ENCODE data around the gene CBLB.

The CBLB gene

DNA sequence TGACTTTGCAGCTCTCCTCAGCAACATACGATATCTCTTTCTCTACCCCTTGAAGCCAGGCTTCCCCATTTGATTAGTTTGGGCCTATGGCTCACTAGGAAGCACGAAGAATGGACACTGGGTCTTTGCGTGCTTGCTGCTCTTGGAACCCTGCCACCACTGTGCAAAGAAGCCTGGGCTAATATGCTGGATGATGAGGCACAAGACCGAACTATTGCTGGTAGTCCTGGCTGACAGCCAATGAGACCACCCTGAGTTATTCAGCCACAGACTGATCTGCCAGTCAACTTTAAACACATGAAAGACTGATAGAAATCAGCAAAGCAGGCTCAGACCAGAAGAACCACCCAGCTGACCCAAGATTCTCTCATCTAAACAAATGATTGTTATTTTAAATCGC is 250.3 kb downstream of the CBLB start:
- H3K4me3 ChIP-seq (ENCODE audit: low read length in 2 of 2), result no peak overlapping the region
- H3K14ac ChIP-seq (ENCODE audit: low read length), result no peak overlapping the region
- no peaks in the 10 kb centered on the region for H3K9me3 ChIP-seq (replicated peaks in 1 of 2; ENCODE audit: control insufficient read depth in 2 of 2, insufficient read depth in 1 of 2, low read depth in 1 of 2, low read length in 2 of 2)
- H2AFZ ChIP-seq (ENCODE audit: low read length), result no peak overlapping the region
- no peak overlapping the region for H4K8ac ChIP-seq (ENCODE audit: low read depth, low read length)
- H3K27ac ChIP-seq (replicated peaks; ENCODE audit: low read length), result no peak overlapping the region
- H2AK5ac ChIP-seq (ENCODE audit: low read depth, low read length), result no peak overlapping the region
- H3K4ac ChIP-seq (ENCODE audit: low read length), result no peak overlapping the region
- H3K23ac ChIP-seq (ENCODE audit: low read depth, low read length, poor library complexity), result no peak overlapping the region
- H2BK12ac ChIP-seq (ENCODE audit: low read length), result no peak overlapping the region
- no peak overlapping the region for H2BK5ac ChIP-seq (ENCODE audit: low read length)
- H4K91ac ChIP-seq (ENCODE audit: low read depth, low read length, poor library complexity), result no peak overlapping the region
- no CpG with 5 or more reads among the region's 5 CpGs for WGBS, 2 donors (ENCODE audit: extremely low coverage in 2 of 2, insufficient read length in 2 of 2, insufficient replicate concordance in 1 of 2)
- no peak overlapping the region for H2BK15ac ChIP-seq (ENCODE audit: low read length)
- no peaks in the 10 kb centered on the region for H3K79me1 ChIP-seq (ENCODE audit: low read depth, low read length)
- peaks cover 0 to 2% (median 0%) of the 10 kb centered on the region in 3 experiments for H3K27me3 ChIP-seq (ENCODE audit: control insufficient read depth in 3 of 3, insufficient read depth in 3 of 3, low read depth in 1 of 3, low read length in 3 of 3)
- H2BK120ac ChIP-seq (ENCODE audit: low read depth, low read length), result no peak overlapping the region
- no peak overlapping the region for H3K9ac ChIP-seq (ENCODE audit: low read depth, low read length, poor library complexity)
- H3K18ac ChIP-seq (ENCODE audit: low read length), result no peak overlapping the region
- no peak for DNase-seq (ENCODE audit: low spot score)
- no peaks in the 10 kb centered on the region for H3K36me3 ChIP-seq (replicated peaks in 1 of 2; ENCODE audit: control insufficient read depth in 2 of 2, insufficient read depth in 2 of 2, low read length in 2 of 2)
- no peaks in the 10 kb centered on the region for H3K4me1 ChIP-seq (ENCODE audit: control insufficient read depth in 2 of 2, insufficient read depth in 1 of 2, low read depth in 1 of 2, low read length in 2 of 2)
- no peak overlapping the region for H3K4me2 ChIP-seq (ENCODE audit: insufficient read depth, low read length, poor library complexity, severe bottlenecking)

DNA sequence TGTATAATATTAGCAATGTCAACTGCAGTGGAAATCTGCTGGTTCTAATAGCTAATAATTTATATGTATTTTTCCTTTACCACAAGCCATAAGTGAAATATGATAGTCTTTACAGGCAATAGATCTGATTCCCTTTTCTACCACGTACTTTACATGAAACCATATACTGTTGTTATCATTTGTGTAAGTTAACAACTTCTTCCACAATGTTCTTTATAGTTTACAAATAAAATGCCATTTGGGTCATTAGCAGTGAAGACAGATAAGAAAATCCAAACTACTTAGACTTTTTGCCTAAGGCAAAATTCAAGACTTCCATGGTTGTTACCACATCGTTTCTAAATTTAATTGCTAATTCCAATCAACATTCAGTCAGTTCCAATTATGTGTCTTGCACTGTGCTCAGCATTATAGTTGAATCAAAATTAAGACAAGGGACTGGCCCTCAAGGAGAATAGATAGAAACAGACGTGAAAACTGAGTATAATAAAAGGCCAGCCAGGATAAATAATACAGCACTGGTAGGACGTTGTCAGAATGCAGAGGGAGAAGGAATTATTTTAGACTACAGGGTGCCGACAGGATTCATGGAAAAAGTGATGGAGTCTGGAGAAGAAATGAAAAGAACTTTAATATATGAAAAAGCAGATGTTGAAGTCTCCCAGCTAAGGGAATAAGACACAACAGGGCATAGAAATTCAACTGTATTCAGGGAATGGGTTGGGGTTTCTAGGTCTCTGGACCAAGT is 252.3 kb downstream of the CBLB start:
- no CpG with 5 or more reads among the region's 5 CpGs for WGBS, 2 donors (ENCODE audit: extremely low coverage in 2 of 2, insufficient read length in 2 of 2, insufficient replicate concordance in 1 of 2)
- no peak overlapping the region for H3K14ac ChIP-seq (ENCODE audit: low read length)
- no peak overlapping the region for H2BK5ac ChIP-seq (ENCODE audit: low read length)
- no peak overlapping the region for H3K4me2 ChIP-seq (ENCODE audit: insufficient read depth, low read length, poor library complexity, severe bottlenecking)
- H2BK12ac ChIP-seq (ENCODE audit: low read length), result no peak overlapping the region
- no peak overlapping the region for H3K27ac ChIP-seq (replicated peaks; ENCODE audit: low read length)
- no peak overlapping the region for H3K4ac ChIP-seq (ENCODE audit: low read length)
- no peak overlapping the region for H3K23ac ChIP-seq (ENCODE audit: low read depth, low read length, poor library complexity)
- no peak overlapping the region for H3K4me3 ChIP-seq (ENCODE audit: low read length in 2 of 2)
- no peak overlapping the region for H4K91ac ChIP-seq (ENCODE audit: low read depth, low read length, poor library complexity)
- no peak overlapping the region for H4K8ac ChIP-seq (ENCODE audit: low read depth, low read length)
- no peak overlapping the region for H2BK15ac ChIP-seq (ENCODE audit: low read length)
- H3K9ac ChIP-seq (ENCODE audit: low read depth, low read length, poor library complexity), result no peak overlapping the region
- H3K27me3 ChIP-seq (ENCODE audit: control insufficient read depth in 3 of 3, insufficient read depth in 3 of 3, low read depth in 1 of 3, low read length in 3 of 3), result peaks cover 0 to 2% (median 0%) of the 10 kb centered on the region in 3 experiments
- H3K36me3 ChIP-seq (replicated peaks in 1 of 2; ENCODE audit: control insufficient read depth in 2 of 2, insufficient read depth in 2 of 2, low read length in 2 of 2), result no peaks in the 10 kb centered on the region
- H2AK5ac ChIP-seq (ENCODE audit: low read depth, low read length), result no peak overlapping the region
- H3K79me1 ChIP-seq (ENCODE audit: low read depth, low read length), result no peaks in the 10 kb centered on the region
- H3K18ac ChIP-seq (ENCODE audit: low read length), result no peak overlapping the region
- no peaks in the 10 kb centered on the region for H3K9me3 ChIP-seq (replicated peaks in 1 of 2; ENCODE audit: control insufficient read depth in 2 of 2, insufficient read depth in 1 of 2, low read depth in 1 of 2, low read length in 2 of 2)
- no peak overlapping the region for H2BK120ac ChIP-seq (ENCODE audit: low read depth, low read length)
- no peak overlapping the region for H2AFZ ChIP-seq (ENCODE audit: low read length)
- DNase-seq (ENCODE audit: low spot score), result no peak
- peaks cover 2 to 8% of the 10 kb centered on the region in 2 donors for H3K4me1 ChIP-seq (ENCODE audit: control insufficient read depth in 2 of 2, insufficient read depth in 1 of 2, low read depth in 1 of 2, low read length in 2 of 2)

DNA sequence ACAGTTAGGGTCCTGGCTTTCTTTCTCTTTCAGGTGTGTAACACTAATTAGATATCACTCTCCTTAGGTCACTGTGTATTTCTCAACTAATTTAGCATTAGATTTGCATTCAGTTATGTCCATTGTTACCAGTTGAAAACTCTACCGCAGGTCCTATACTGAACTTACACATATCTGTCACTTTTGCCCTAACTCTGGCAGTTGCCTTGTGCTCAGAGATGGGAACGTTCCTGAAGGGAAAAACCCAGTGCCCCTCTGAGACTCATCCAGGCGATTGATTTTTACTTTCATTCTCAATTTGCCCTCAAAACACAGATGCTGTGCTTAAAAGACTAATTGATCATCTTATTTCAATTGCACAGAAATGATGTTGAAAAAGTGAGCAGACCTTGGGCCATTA is 253.0 kb downstream of the CBLB start:
- DNase-seq (ENCODE audit: low spot score), result no peak
- Histone ChIP-seq H2BK120ac (ENCODE audit: low read depth, low read length) (no peak overlapping the region), H3K9me3 (replicated peaks in 1 of 2; ENCODE audit: control insufficient read depth in 2 of 2, insufficient read depth in 1 of 2, low read depth in 1 of 2, low read length in 2 of 2) (no peaks in the 10 kb centered on the region), H3K36me3 (replicated peaks in 1 of 2; ENCODE audit: control insufficient read depth in 2 of 2, insufficient read depth in 2 of 2, low read length in 2 of 2) (no peaks in the 10 kb centered on the region), H3K4me3 (ENCODE audit: low read length in 2 of 2) (no peak overlapping the region), H3K4me1 (ENCODE audit: control insufficient read depth in 2 of 2, insufficient read depth in 1 of 2, low read depth in 1 of 2, low read length in 2 of 2) (peaks cover 2 to 8% of the 10 kb centered on the region in 2 donors), H3K9ac (ENCODE audit: low read depth, low read length, poor library complexity) (no peak overlapping the region), H4K91ac (ENCODE audit: low read depth, low read length, poor library complexity) (no peak overlapping the region), H3K23ac (ENCODE audit: low read depth, low read length, poor library complexity) (no peak overlapping the region), H3K27ac (replicated peaks; ENCODE audit: low read length) (no peak overlapping the region), H3K4ac (ENCODE audit: low read length) (no peak overlapping the region), H3K18ac (ENCODE audit: low read length) (no peak overlapping the region), H3K4me2 (ENCODE audit: insufficient read depth, low read length, poor library complexity, severe bottlenecking) (no peak overlapping the region), H2AFZ (ENCODE audit: low read length) (no peak overlapping the region), H3K27me3 (ENCODE audit: control insufficient read depth in 3 of 3, insufficient read depth in 3 of 3, low read depth in 1 of 3, low read length in 3 of 3) (no peaks in the 10 kb centered on the region), H3K79me1 (ENCODE audit: low read depth, low read length) (no peaks in the 10 kb centered on the region), H3K14ac (ENCODE audit: low read length) (no peak overlapping the region), H2BK15ac (ENCODE audit: low read length) (no peak overlapping the region), H4K8ac (ENCODE audit: low read depth, low read length) (no peak overlapping the region), H2AK5ac (ENCODE audit: low read depth, low read length) (no peak overlapping the region), H2BK5ac (ENCODE audit: low read length) (no peak overlapping the region), H2BK12ac (ENCODE audit: low read length) (no peak overlapping the region)
- WGBS, 2 donors (ENCODE audit: extremely low coverage in 2 of 2, insufficient read length in 2 of 2, insufficient replicate concordance in 1 of 2), result no CpG with 5 or more reads among the region's 3 CpGs

DNA sequence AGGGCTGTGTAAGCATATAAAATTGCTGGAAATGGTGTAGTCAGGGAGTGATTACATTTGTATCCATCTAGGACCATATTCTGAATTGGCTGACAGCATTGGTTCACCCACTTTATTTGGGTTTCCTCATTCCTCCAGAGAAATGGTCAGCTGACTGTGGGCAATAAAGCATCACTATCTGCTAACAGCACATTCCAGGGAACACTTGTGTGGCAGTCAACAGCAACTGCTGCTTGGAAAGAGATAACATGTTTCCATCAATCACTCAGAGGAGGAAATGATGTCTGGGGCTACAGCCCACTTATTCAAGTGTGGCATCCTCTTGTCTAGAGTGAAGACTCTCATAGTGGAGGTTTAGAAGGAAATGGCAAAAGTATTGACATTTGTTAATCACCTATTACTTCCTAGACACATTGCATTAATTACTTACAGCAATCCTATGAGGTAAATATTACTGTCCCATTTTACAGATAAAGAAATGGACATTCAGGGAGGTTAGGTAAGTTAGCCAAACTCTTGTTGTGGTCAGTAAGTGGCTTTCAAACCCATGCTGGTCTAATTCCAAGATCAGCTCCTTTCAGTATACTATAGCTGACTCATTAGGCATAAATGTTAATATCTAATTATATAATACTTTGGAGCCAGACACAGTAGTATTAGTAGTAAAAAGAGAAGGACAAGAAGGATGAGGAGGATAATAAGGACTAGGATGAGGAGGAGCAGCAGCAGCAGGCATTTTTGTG is 254.4 kb downstream of the CBLB start:
- H3K9me3 ChIP-seq (replicated peaks in 1 of 2; ENCODE audit: control insufficient read depth in 2 of 2, insufficient read depth in 1 of 2, low read depth in 1 of 2, low read length in 2 of 2), result no peaks in the 10 kb centered on the region
- H4K8ac ChIP-seq (ENCODE audit: low read depth, low read length), result no peak overlapping the region
- no peak overlapping the region for H3K4me2 ChIP-seq (ENCODE audit: insufficient read depth, low read length, poor library complexity, severe bottlenecking)
- H3K18ac ChIP-seq (ENCODE audit: low read length), result no peak overlapping the region
- no peak for DNase-seq (ENCODE audit: low spot score)
- no peak overlapping the region for H2BK120ac ChIP-seq (ENCODE audit: low read depth, low read length)
- H3K27ac ChIP-seq (replicated peaks; ENCODE audit: low read length), result no peak overlapping the region
- no peak overlapping the region for H3K4ac ChIP-seq (ENCODE audit: low read length)
- no peaks in the 10 kb centered on the region for H3K36me3 ChIP-seq (replicated peaks in 1 of 2; ENCODE audit: control insufficient read depth in 2 of 2, insufficient read depth in 2 of 2, low read length in 2 of 2)
- no peak overlapping the region for H2AK5ac ChIP-seq (ENCODE audit: low read depth, low read length)
- no peak overlapping the region for H3K9ac ChIP-seq (ENCODE audit: low read depth, low read length, poor library complexity)
- no peak overlapping the region for H2AFZ ChIP-seq (ENCODE audit: low read length)
- no peak overlapping the region for H2BK15ac ChIP-seq (ENCODE audit: low read length)
- no peaks in the 10 kb centered on the region for H3K27me3 ChIP-seq (ENCODE audit: control insufficient read depth in 3 of 3, insufficient read depth in 3 of 3, low read depth in 1 of 3, low read length in 3 of 3)
- H3K79me1 ChIP-seq (ENCODE audit: low read depth, low read length), result no peaks in the 10 kb centered on the region
- H3K14ac ChIP-seq (ENCODE audit: low read length), result no peak overlapping the region
- no peak overlapping the region for H3K23ac ChIP-seq (ENCODE audit: low read depth, low read length, poor library complexity)
- peaks cover 2 to 8% of the 10 kb centered on the region in 2 donors for H3K4me1 ChIP-seq (ENCODE audit: control insufficient read depth in 2 of 2, insufficient read depth in 1 of 2, low read depth in 1 of 2, low read length in 2 of 2)
- H3K4me3 ChIP-seq (ENCODE audit: low read length in 2 of 2), result no peak overlapping the region
- no peak overlapping the region for H2BK12ac ChIP-seq (ENCODE audit: low read length)
- H4K91ac ChIP-seq (ENCODE audit: low read depth, low read length, poor library complexity), result no peak overlapping the region
- no peak overlapping the region for H2BK5ac ChIP-seq (ENCODE audit: low read length)
